H9 (cell line): ENCODE data around the gene TRMT61A. TPM values are rescaled to one million over a fixed set of nuclear protein-coding genes. Genes with fewer than 3 reads are reported as not detected.

Experiments used
- DNase-seq: peaks from one replicate; pipeline ENCODE4 v3.0.0-alpha.2; 2017
- H2AFZ ChIP-seq: one replicate; pipeline ENCODE4 v1.6.1; 2013; ENCODE audit warnings: mild to moderate bottlenecking, low read length, control low read depth, moderate library complexity
- H2AK5ac ChIP-seq: 2 replicates; pipeline ENCODE4 v1.6.1; 2013; ENCODE audit warnings: low read length, control low read depth, mixed read lengths; ENCODE audit not compliant: insufficient read length
- H2BK120ac ChIP-seq: one replicate; pipeline ENCODE4 v1.6.1; 2013; ENCODE audit warnings: low read depth, mild to moderate bottlenecking, low read length, control low read depth, inconsistent platforms; ENCODE audit not compliant: poor library complexity, severe bottlenecking
- H2BK12ac ChIP-seq: 2 replicates; pipeline ENCODE4 v1.6.1; 2013; ENCODE audit warnings: low read length, control low read depth, mixed read lengths, low read depth; ENCODE audit not compliant: insufficient read length
- H2BK15ac ChIP-seq: 2 replicates; pipeline ENCODE4 v1.6.1; 2013; ENCODE audit warnings: low read depth, low read length, control low read depth
- H2BK20ac ChIP-seq: one replicate; pipeline ENCODE4 v1.6.1; 2013; ENCODE audit warnings: low read depth, mild to moderate bottlenecking, low read length, control low read depth, inconsistent platforms; ENCODE audit not compliant: poor library complexity, severe bottlenecking
- H2BK5ac ChIP-seq: 2 replicates; pipeline ENCODE4 v1.6.1; 2013; ENCODE audit warnings: low read length, control low read depth, mixed read lengths; ENCODE audit not compliant: insufficient read length
- H3K14ac ChIP-seq: 2 replicates; pipeline ENCODE4 v1.6.1; 2013; ENCODE audit warnings: low read length, control low read depth; ENCODE audit not compliant: insufficient read depth
- H3K18ac ChIP-seq: 2 replicates; pipeline ENCODE4 v1.6.1; 2013; ENCODE audit warnings: low read depth, mild to moderate bottlenecking, mixed read lengths, low read length, control low read depth; ENCODE audit not compliant: insufficient read length
- H3K23ac ChIP-seq: 2 replicates; pipeline ENCODE4 v1.6.1; 2013; ENCODE audit warnings: low read length, control low read depth, mixed read lengths, low read depth; ENCODE audit not compliant: insufficient read length
- H3K23me2 ChIP-seq: 2 replicates; pipeline ENCODE4 v1.6.1; 2013; ENCODE audit warnings: low read depth, mild to moderate bottlenecking, mixed read lengths, low read length, control low read depth; ENCODE audit not compliant: insufficient read length, poor library complexity, severe bottlenecking
- H3K27ac ChIP-seq: 2 replicates; pipeline ENCODE4 v1.5.1; 2013; ENCODE audit warnings: low read length, control low read depth, mixed read lengths, low read depth; ENCODE audit not compliant: insufficient read length
- H3K27me3 ChIP-seq: 2 replicates; pipeline ENCODE4 v1.6.1; 2013; ENCODE audit warnings: low read length, control low read depth, inconsistent platforms; ENCODE audit not compliant: insufficient read depth
- H3K4ac ChIP-seq: 2 replicates; pipeline ENCODE4 v1.6.1; 2013; ENCODE audit warnings: low read depth, mild to moderate bottlenecking, control low read depth, inconsistent platforms, low read length, moderate library complexity
- H3K4me1 ChIP-seq: 2 replicates; pipeline ENCODE4 v1.6.1; 2013; ENCODE audit warnings: low read length, control low read depth, inconsistent platforms; ENCODE audit not compliant: insufficient read depth
- H3K4me2 ChIP-seq: 2 replicates; pipeline ENCODE4 v1.6.1; 2013; ENCODE audit warnings: low read length, control low read depth, mixed read lengths; ENCODE audit not compliant: insufficient read length, insufficient read depth
- H3K56ac ChIP-seq: 2 replicates; pipeline ENCODE4 v1.6.1; 2013; ENCODE audit warnings: low read depth, mild to moderate bottlenecking, mixed read lengths, low read length, control low read depth; ENCODE audit not compliant: insufficient read length
- H3K79me1 ChIP-seq: 2 replicates; pipeline ENCODE4 v1.6.1; 2013; ENCODE audit warnings: low read depth, mild to moderate bottlenecking, moderate library complexity, low read length, control low read depth, inconsistent platforms; ENCODE audit not compliant: insufficient read depth, poor library complexity, severe bottlenecking
- H3K79me2 ChIP-seq: 2 replicates; pipeline ENCODE4 v1.6.1; 2013; ENCODE audit warnings: low read length, control low read depth, inconsistent platforms; ENCODE audit not compliant: insufficient read depth
- H3K9ac ChIP-seq: 2 replicates; pipeline ENCODE4 v1.6.1; 2013; ENCODE audit warnings: low read length, control low read depth, mixed read lengths; ENCODE audit not compliant: insufficient read length; ENCODE audit errors: extremely low read depth
- H3K9me3 ChIP-seq: one replicate; pipeline ENCODE4 v1.6.1; 2013; ENCODE audit warnings: low read depth, low read length, inconsistent platforms; ENCODE audit not compliant: control insufficient read depth
- H3T11ph ChIP-seq: one replicate; pipeline ENCODE4 v1.6.1; 2013; ENCODE audit warnings: mild to moderate bottlenecking, low read length, control low read depth, inconsistent platforms
- H4K20me1 ChIP-seq: one replicate; pipeline ENCODE4 v1.6.1; 2013; ENCODE audit not compliant: control insufficient read depth, insufficient read length, insufficient read depth
- H4K5ac ChIP-seq: 2 replicates; pipeline ENCODE4 v1.6.1; 2013; ENCODE audit warnings: low read depth, mild to moderate bottlenecking, mixed read lengths, low read length, control low read depth; ENCODE audit not compliant: insufficient read length
- H4K8ac ChIP-seq: replicated peaks from 2 replicates; pipeline ENCODE4 v1.6.1; 2013; ENCODE audit warnings: low read length, control low read depth, mixed read lengths, low read depth; ENCODE audit not compliant: insufficient read length
- H4K91ac ChIP-seq: 2 replicates; pipeline ENCODE4 v1.6.1; 2013; ENCODE audit warnings: low read depth, mild to moderate bottlenecking, moderate library complexity, mixed read lengths, low read length, control low read depth; ENCODE audit not compliant: insufficient read length
- H3K27ac Mint-ChIP-seq, 3 experiments: 2 replicates in 2 of 3; 3 replicates in 1 of 3; pipeline ENCODE4 v1.8.0; 2020 to 2021; ENCODE audit warnings: mixed read lengths in 3 of 3, mild to moderate bottlenecking in 1 of 3, moderate library complexity in 1 of 3
- H3K27me3 Mint-ChIP-seq: 2 replicates; pipeline ENCODE4 v1.8.0; 2021; ENCODE audit warnings: low read depth, mild to moderate bottlenecking, moderate library complexity, mixed read lengths
- H3K36me3 Mint-ChIP-seq, 3 experiments: 2 replicates in 2 of 3; 3 replicates in 1 of 3; pipeline ENCODE4 v1.8.0; 2020 to 2021; ENCODE audit warnings: low read depth in 3 of 3, mixed read lengths in 3 of 3; ENCODE audit not compliant: insufficient read depth in 1 of 3
- H3K4me1 Mint-ChIP-seq, 2 experiments: 2 replicates each; pipeline ENCODE4 v1.8.0; 2020; ENCODE audit warnings: mixed read lengths in 2 of 2
- H3K4me3 Mint-ChIP-seq, 2 experiments: 2 replicates in 1 of 2; 3 replicates in 1 of 2; pipeline ENCODE4 v1.8.0; 2020 to 2021; ENCODE audit warnings: mild to moderate bottlenecking in 2 of 2, mixed read lengths in 2 of 2, moderate library complexity in 1 of 2
- H3K9me3 Mint-ChIP-seq, 2 experiments: 2 replicates in 1 of 2; 3 replicates in 1 of 2; pipeline ENCODE4 v1.8.0; 2020; ENCODE audit warnings: mild to moderate bottlenecking in 2 of 2, mixed read lengths in 2 of 2, moderate library complexity in 1 of 2
- CTCF ChIP-seq: fragments of 200-600 bp; sonication (generic); conservative IDR thresholded peaks from 3 replicates; pipeline ENCODE4 v1.8.0; 2021; ENCODE audit warnings: antibody characterized with exemption, mild to moderate bottlenecking
- WGBS: extraction: QIAGEN DNeasy Blood & Tissue Kit; methylation state at CpG from one replicate; pipeline ENCODE4 v1.1.7; 2013; ENCODE audit warnings: missing lambda C conversion rate, low lambda C conversion rate, mixed read lengths; ENCODE audit not compliant: insufficient read length; ENCODE audit errors: extremely low coverage; 5-methylcytosine and 5-hydroxymethylcytosine counted together
- total RNA-seq: library from RNA; stranded (reverse); gene quantifications from 2 replicates; pipeline ENCODE4 v1.2.1, GENCODE V29; 2021

The TRMT61A gene
- total RNA-seq, 1 experiment from 2014 or later: 21.9 TPM

- H3K27ac Mint-ChIP-seq: no peak overlapping the region; a peak in 2 of 7 replicates
- H4K91ac ChIP-seq: no peak overlapping the region
- no peak overlapping the region for H3K4me2 ChIP-seq
- no peak for DNase-seq
- H3K36me3 Mint-ChIP-seq: no peaks in the 10 kb centered on the region
- no CpG with 5 or more reads among the region's 29 CpGs for WGBS
- H4K20me1 ChIP-seq: no peaks in the 10 kb centered on the region
- no peak overlapping the region for H2BK20ac ChIP-seq
- no peak for TF ChIP-seq CTCF
- H3K4ac ChIP-seq: no peak overlapping the region
- no peak overlapping the region for H3K4me3 Mint-ChIP-seq
- H3K9ac ChIP-seq: no peak overlapping the region
- H2BK5ac ChIP-seq: no peak overlapping the region
- H3K9me3 ChIP-seq: no peaks in the 10 kb centered on the region
- no peak overlapping the region for H2BK12ac ChIP-seq
- H2BK15ac ChIP-seq: no peak overlapping the region
- H2AFZ ChIP-seq: no peak overlapping the region
- no peak overlapping the region for H3K27ac ChIP-seq
- no peak overlapping the region for H3T11ph ChIP-seq
- H3K79me1 ChIP-seq: no peaks in the 10 kb centered on the region
- H3K4me1 ChIP-seq: no peaks in the 10 kb centered on the region; the same call in 1 of the 2 replicates
- H3K9me3 Mint-ChIP-seq: no peaks in the 10 kb centered on the region
- no peak overlapping the region for H3K14ac ChIP-seq
- H3K4me1 Mint-ChIP-seq: peaks cover 12 to 24% of the 10 kb centered on the region in 2 experiments
- H4K8ac ChIP-seq: no peak overlapping the region
- H2BK120ac ChIP-seq: no peak overlapping the region
- no peak overlapping the region for H3K56ac ChIP-seq
- peaks cover 4% of the 10 kb centered on the region for H3K23me2 ChIP-seq
- no peaks in the 10 kb centered on the region for H3K79me2 ChIP-seq
- no peak overlapping the region for H2AK5ac ChIP-seq
- peaks cover 3% of the 10 kb centered on the region for H3K27me3 Mint-ChIP-seq
- no peak overlapping the region for H3K18ac ChIP-seq
- H4K5ac ChIP-seq: no peak overlapping the region
- H3K23ac ChIP-seq: no peak overlapping the region
- no peaks in the 10 kb centered on the region for H3K27me3 ChIP-seq
Measured at GRCh38 chr14:103545219-103545914, 16.4 kb downstream of the TRMT61A start.
